ENCODE measurements around the gene CEP126.
"Not testable (repeated sequence)": the region's sequence is repeated elsewhere in the genome, so short reads cannot be mapped to it uniquely, and the experiment has no call there.

Gene CEP126

DNA sequence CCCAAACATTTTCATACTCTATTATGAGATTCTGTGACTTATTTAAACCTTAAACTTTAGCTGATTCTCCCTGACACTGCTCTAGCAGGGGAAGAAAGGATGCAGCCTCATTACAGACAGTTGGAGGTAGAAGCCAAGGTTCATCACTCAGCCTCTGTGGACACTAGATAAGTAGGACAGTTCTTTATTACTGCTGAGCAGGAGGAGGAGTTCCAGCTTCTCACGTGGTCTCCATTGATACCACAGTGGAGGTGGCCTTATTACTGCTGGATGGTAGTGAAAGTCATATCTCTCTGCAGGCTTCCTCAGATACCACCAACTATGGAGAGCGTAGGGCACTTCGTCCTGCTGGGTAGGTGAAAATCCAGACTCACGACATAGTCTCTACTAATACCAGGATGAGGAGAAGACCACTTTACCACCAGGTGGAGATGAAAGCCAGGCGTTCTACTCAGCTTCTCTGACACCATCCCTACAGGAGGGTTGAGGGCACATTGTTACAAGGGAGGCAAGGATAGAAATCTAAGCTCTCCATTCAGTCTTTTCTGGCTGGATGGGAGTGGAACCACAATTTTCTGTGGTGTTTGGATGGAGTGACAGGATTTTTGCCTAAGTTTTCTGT, 14.6 kb downstream of the CEP126 start:
- DNase-seq (ENCODE audit: low spot score), result no peak

DNA sequence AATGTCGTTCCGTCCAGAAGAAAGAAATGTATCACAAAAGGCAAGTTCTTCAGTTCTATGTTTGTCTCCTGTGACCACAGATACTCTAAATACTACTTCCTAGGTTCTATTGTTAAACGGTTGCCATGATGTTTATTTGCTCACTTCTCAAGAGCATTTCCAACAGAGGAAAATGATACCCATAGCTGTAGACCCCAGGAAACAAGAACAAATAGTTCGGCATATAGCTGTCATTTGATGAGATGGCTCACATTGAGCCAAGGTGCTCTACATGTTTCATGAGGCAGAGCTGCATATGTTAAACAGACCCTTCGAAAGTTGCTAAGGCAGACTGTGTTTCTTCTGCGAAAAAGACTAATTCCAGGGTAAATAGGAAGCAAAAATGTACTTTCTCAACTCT, 16.9 kb downstream of the CEP126 start:
- no peak for DNase-seq (ENCODE audit: low spot score)

DNA sequence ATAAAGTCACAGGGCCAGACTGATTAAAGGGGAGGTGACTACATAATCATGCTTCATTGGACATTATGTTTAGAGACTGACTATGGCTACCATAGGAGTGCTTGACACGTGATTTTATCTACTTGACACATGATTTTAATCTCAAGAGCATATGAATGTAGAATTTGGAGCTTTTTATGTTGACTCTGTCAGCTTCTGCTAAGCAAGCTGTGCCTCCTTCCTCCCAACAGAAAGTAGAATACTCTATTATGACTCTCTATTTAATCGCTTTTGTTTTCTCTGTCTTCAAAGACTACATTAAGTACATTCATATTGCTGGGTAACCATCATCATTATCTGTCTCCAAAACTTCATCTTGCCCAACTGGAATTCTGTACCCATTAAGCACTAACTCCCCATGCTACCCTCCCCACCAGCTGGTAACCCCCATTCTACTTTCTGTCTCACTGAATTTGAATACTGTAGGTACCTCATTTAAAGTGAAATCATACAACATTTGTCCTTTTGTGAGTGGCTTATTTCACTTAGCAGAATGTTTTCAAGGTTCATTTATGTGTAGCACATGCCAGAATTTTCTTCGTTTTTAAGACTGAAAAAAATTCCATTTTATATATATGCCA, 26.2 kb downstream of the CEP126 start:
- no peak for DNase-seq (ENCODE audit: low spot score)

DNA sequence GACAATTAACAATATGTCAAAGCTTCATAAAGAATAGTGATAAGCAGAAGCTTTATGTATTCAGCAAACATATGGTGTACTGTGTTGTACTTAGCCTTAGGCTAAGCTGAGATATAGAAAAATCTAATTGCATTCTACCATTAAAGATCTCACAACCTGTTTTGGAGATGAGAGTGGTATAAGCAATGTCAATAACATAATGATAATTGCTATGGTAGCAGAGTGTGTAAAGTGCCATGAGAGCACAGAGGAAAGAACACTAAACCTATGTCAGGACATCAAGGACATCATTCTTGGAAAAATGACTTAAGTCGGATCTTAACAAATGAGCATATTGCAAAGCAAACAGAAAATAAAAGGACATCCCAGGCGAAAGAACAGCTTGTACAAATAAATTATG, 30.1 kb downstream of the CEP126 start:
- no peak for DNase-seq (ENCODE audit: low spot score)

DNA sequence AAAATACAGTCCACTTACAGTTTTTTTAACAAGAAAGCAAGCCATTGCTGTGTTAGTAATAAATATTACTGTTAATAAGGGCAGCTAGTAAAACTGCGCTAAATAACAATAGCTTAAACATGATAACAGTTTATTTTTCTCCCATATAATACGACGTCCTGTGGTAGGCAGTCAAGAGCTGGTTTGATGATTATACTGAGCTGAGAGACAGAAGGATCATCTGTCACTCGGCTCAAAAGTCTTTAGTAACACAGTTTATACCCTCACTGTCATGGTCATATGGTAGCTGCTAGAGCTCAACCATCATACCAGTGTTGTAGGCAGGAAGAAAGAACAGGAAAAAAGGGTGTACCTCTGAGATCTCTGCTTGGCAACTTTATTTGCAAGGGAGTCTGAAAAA, 30.6 kb downstream of the CEP126 start:
- no peak for DNase-seq (ENCODE audit: low spot score)

DNA sequence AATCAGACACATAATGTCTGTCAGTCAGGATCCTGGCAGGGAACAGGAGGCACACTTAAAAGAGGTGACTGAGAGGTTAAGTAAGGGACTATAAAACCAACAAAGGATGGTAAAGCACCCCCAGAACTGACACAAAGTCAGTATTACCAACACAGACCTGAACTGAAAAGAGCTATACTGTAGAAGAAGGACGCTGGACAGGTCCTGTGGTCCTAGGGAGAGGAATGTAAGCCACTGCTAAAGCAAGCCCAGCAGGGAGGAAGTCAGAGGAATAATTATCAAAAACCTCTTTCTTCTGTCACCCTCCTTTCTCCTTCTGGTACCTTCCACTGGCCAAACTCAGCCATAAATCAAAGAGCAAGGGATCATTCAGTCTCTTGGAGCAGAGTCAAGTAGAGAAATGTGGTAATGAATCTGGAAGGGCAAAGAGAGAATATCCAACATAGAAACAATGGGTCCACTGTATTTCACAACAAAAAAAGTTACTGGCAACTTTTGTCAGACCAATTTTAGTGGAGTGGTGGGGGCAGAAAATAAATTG, 34.9 kb downstream of the CEP126 start:
- DNase-seq (ENCODE audit: low spot score), result no peak

DNA sequence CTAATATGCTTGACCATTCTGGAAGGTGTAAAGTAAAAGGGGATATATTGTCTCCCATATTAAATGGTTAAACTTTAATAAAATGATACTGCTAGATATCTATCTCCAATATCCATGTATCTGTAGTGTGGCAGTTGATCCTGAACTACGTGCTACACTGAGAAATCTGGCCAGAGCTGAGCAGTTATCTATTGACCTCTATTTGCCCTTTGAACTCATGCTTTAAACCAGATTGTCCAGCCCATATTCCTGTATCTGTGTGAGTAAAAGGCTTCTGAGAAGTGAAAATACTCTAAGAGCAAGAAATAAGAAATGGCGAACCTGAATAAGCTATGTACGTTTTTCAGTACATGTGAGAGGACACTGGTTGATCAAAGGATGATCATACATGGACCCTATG, 40.5 kb downstream of the CEP126 start:
- no peak for DNase-seq (ENCODE audit: low spot score)

DNA sequence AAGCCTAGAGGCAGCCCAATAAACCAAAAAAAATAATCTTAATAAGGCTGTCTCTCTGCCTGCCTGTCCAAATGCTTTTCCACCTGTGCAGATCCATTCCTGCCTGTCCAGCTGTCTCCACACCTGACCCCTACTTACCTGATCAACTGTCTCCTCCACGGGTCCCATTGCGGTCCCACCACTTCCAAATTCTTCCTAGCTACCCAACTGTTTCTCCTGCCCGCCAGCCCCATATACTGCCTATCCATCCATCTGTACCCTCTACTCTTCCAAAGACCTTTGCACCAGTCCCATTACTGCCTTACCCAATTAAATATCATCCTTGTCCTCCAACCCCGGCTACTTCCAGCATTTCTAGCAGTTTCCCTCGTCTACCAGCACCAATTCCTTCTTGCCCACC, 40.9 kb downstream of the CEP126 start:
- DNase-seq (ENCODE audit: low spot score), result no peak

DNA sequence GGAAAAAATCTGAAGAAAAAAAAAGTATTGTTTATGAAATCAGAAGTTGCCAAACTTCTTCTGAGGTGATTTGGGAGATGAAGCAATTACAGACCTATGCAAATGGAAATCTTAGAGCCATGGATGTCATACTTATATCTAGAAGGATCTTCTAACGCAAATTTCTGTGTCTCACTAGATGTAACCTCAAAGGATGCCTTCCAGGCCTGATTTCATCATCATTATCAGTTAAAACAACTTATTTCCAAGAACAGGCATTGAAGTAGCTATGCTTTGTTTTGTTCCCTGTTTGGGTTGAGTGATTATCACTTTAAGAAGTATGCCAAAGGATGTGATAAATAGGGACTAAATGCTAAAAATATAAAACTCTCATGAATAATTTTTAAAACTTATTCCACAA, 45.4 kb downstream of the CEP126 start:
- DNase-seq (ENCODE audit: low spot score), result no peak

DNA sequence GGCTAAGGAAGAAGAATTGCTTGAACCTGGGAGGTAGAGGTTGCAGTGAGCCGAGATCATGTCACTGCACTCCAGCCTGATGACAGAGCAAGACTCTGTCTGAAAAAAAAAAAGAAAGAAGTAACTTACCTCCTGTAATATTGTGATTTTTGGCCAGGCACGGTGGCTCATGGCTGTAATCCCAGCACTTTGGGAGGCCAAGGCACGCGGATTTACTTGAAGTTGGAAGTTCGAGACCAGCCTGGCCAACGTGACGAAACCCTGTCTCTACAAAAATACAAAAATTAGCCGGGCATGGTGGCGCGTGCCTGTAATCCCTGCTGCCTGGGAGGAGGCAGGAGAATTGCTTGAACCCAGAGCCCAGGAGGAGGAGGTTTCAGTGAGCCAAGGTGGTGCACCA, 49.4 kb downstream of the CEP126 start:
- not testable (repeated sequence) for DNase-seq (ENCODE audit: low spot score)

DNA sequence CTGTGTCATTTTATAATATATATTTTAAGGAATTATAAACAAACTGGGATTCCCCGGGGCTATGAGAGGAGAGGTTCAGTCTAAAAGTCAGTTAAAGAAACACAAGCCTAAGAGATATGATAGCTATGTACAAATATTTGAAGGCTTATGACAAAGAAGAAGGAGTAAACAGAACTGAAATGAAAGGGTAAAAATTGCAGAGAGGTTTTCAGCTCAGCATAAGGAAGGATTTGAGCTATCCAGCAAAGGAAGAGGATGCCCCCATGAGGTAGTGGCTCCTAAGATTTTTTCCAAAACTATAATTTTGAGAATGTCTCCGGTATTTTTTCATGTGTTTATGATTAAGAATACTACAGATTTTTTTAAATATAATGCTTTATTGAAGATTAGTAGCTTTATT, 59.4 kb downstream of the CEP126 start:
- DNase-seq (ENCODE audit: low spot score), result no peak

DNA sequence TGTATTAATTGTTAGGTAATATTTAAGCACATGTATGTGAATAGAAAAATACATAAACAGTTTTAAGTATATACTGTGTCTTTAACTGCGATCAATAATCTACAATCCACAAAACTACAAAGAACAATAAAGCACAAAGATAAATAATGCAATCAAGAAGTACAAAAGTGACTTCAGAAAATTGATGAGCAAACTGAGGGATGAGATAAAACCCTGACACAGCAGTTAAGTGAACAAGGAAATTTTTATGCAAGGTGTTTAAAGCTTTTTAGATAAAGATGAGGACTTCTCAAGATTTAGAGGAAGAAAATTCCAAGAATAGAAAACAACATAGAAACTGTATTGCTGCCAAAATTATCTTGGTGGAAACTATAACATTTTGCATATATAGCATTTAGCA, 60.0 kb downstream of the CEP126 start:
- DNase-seq (ENCODE audit: low spot score), result no peak

DNA sequence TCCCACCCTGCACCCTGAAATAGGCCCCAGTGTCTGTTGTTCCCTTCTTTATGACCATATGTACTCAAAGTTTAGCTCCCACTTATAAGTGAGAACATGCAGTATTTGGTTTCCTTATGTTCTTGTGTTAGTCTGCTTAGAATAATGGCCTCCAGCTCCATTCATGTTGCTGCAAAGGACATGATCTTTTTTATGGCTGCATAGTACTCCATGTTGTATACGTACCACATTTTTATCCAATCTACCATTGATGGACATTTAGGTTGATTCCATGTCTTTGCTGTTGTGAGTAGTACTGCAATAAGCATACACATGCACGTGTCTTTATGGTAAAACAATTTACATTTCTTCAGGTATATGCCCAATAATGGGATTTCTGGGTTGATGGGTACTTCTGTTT, 60.9 kb downstream of the CEP126 start:
- no peak for DNase-seq (ENCODE audit: low spot score)

DNA sequence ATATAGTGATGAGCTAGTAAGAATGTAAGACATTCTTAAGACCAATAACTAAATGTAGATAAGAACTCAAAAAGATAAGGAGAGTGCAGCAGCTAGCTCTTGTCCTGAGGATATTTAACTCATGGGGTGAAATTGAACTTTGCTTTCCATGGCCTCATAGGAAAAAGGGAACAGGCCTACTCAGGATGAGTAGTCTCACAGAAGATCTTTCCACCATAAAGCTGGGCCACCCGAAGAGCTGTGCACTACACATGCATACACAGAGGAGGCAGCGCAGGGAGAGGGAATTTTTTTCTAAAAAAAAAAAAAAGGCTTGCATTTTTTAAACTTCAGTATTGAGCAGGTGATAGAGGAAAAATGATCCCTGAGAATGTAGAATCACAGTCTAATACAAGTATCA, 72.6 kb downstream of the CEP126 start:
- no peak for DNase-seq (ENCODE audit: low spot score)

DNA sequence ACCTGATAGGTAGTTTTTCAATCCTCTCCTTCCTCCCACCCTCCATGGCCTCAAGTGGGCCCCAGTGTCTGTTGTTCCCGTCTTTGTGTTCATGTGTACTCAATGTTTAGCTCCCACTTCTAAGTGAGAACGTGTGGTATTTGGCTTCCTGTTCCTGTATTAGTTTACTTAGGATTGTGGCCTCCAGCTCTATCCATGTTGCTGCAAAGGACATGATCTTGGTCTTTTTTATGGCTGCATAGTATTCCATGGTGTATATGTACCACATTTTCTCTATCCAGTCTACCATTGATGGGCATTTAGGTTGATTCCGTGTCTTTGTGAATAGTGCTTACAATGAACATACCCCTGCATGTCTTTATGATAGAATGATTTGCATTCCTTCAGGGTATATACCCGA, 78.4 kb downstream of the CEP126 start:
- no peak for DNase-seq (ENCODE audit: low spot score)

DNA sequence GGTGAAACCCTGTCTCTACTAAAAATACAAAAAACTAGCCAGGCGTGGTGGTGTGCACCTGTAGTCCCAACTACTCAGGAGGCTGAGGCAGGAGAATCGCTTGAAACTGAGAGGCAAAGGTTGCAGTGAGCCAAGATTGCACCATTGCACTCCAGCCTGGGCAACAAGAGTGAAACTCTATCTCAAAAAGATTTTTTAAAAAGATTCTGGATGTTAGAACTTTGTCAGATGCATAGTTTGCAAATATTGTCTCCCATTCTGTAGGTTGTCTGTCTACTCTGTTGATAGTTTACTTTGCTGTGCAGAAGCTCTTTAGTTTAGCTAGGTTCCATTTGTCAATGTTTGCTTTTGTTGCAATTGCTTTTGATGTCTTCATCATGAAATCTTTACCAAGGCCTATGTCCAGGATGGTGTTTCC, 79.3 kb downstream of the CEP126 start:
- DNase-seq (ENCODE audit: low spot score), result not testable (repeated sequence)

DNA sequence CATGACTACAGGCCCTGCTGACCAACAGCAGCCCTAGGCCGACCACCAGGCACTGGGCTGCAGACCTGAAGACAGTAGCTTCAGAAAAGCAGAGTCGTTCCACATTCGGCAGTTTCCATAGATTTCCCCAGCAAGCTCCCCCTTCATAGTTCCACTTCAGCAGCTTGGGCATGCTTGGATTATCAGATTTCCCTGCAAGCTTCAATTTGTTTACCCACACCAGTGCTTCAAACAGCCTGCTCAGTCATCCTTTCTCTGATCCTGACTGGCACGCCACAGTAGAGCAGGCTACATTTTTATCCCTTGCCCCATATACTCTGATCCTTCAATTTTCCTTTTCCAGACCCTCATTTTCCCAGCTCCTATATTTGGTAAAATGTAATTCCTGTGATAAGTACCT, 81.3 kb downstream of the CEP126 start:
- no peak for DNase-seq (ENCODE audit: low spot score)

DNA sequence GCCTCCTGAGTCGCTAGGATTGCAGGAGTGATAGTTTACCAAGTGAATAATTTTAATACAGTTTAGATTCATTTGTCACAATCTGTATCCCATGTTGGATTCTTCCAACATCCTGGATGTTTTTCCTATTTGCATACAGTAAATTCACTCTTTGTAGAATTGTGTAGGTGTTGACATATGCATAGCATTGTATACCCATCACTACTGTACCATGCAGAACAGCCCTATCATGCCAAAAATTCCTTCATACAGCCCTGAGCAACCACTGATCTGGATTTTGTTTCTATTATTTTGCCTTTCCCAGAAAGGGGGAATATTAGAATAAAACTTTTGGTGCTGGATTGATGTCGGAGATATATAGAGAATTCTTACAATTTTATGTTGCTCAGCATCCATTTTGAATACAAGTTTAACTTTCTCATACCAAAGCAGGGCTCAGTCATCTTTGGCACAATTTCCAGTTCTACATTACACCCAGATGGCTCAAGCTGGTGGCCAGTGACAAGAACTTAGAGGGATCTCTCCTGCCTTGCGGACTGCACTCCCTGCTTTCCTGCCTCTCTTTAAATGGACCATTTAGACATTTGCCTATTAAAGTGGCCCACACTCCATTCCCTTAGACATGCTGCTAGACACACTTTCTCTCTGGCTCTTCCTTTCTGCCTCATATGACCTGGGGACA, 87.0 kb downstream of the CEP126 start:
- no peak for DNase-seq (ENCODE audit: low spot score)

DNA sequence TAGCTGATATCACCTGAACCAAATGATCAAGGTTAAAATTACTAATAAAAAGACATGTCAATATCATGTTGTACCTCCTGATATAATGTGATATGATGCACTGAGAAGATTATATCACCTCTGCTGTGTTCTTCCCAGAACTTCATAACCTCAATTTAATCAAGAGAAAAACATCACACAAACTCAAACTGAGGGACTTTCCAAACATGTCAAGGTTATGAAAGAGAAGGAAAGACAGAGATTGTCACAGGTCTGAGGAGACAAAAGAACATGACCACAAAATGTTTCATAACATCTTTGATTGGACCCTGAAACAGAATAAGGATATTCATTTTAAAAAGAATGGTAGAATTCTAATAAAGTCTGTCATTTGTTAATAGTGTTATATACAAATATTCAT, 89.4 kb downstream of the CEP126 start:
- DNase-seq (ENCODE audit: low spot score), result no peak

DNA sequence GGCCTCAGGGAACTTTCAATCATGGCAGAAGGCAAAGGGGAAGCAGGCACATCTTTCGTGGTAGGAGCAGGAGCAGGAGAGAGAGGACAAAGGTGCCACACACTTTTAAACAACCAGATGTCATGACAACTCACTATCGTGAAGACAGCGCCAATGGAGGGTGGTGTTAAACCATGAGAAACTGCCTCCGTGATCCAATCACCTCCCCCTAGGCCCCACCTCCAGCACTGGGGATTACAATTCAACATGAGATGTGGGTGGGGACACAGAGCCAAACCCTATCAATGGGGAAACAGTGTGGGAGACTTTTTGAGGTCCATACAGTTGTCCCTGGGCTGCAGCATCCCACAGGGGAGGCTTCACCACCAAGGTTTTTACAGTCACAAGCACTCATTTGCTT, 90.5 kb downstream of the CEP126 start:
- no peak for DNase-seq (ENCODE audit: low spot score)

DNA sequence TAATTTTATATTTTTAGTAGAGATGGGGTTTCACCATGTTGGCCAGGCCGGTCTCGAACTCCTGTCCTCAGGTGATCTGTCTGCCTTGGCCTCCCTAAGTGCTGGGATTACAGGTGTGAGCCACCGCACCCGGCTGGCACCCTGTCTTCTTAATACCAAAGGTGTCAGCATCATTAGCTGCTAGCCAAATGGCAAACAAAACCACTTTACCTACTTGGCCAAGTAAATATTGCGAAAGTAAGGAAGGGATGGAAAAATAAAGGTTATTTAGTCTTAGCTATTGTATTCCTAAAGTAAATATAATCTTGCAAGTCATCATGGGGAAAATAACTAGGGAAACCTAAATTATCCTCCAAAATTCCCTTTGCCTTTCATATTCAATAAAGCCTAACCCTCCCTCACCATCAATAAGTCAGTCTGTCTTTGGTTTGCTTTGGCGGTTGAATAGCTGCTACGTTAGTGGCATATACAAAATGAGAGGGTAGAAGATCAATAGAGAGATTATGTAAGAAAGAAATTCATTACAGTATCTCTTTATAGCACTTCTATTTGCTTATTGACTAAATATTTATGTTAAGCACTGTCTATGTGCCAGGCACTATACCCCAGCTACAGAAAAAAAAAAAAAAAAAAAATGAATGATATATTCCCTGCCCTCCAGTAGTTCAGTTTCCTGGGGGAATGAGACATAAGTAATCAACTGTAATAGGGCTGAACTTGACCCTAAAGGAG, 92.2 kb downstream of the CEP126 start:
- peak; percentile 10 for DNase-seq (ENCODE audit: low spot score)

DNA sequence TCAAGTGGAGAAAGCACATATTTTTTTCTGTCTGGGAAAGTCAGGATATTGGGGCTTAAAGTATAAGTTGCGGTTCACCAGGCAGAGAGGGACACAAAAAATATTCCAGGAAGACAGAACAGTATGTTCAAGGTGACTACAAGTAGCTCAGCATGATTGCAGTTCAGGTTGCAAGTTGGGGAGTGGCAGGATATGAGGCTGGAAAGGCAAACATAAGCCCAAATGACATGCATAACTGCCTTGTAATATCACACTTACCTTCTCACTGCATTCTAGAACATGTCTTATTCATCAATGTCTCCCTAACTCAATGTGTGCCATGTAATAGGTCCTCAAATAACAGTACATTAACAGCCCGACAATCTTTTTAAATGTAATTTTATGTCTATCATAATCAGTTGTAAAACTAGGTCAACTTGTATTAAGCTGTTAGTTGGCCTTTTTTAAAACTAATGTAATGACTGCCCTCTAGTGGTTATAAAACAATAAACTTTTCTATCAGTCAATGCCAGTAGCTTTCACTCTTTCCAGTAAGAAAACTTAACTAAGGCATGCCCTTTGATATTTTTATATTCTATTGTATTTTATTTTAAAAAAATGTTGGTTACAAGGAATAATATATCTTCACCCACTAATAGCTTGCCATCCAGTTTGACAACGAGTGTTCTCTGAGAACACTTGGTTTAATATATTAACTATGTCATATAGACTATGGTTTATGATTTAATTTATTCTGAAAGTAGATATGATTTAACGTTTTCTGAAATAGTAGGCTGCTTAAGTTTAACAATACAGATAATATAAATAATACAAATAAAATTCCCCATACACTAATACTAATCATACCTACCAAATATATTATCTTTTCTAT, 93.0 kb downstream of the CEP126 start:
- peak; percentile 77 for DNase-seq (ENCODE audit: low spot score)

Data from LoVo (cell line).